Gastroesophageal sphincter (tissue), 3 donors: Measurements from ENCODE around the gene SLC25A1.

Experiments used
- EP300 ChIP-seq: sonication (generic); formaldehyde crosslinking; IDR thresholded peaks from one replicate; pipeline ENCODE4 v1.6.1; 2017; ENCODE audit warnings: antibody characterized with exemption, mild to moderate bottlenecking
- POLR2A ChIP-seq, 2 donors: fragments of 450-650 bp; IDR thresholded peaks; one replicate each; pipeline ENCODE4 v1.6.1; 2017; ENCODE audit warnings: antibody characterized with exemption in 2 of 2, mild to moderate bottlenecking in 2 of 2, moderate library complexity in 1 of 2
- POLR2AphosphoS5 ChIP-seq: sonication (generic); formaldehyde crosslinking; IDR thresholded peaks from one replicate; pipeline ENCODE4 v1.6.1; 2017; ENCODE audit warnings: antibody characterized with exemption
- TF ChIP-seq, protein P1 (sequence below), 4 experiments: fragments of 200-600 bp in 2 of 4; fragments of 450-650 bp in 2 of 4; sonication (generic) in 1 of 4; IDR thresholded peaks; one replicate each; pipeline ENCODE4 v1.5.1; 2017 to 2019; ENCODE audit warnings: antibody characterized with exemption in 4 of 4, mild to moderate bottlenecking in 2 of 4, moderate library complexity in 2 of 4

DNA sequence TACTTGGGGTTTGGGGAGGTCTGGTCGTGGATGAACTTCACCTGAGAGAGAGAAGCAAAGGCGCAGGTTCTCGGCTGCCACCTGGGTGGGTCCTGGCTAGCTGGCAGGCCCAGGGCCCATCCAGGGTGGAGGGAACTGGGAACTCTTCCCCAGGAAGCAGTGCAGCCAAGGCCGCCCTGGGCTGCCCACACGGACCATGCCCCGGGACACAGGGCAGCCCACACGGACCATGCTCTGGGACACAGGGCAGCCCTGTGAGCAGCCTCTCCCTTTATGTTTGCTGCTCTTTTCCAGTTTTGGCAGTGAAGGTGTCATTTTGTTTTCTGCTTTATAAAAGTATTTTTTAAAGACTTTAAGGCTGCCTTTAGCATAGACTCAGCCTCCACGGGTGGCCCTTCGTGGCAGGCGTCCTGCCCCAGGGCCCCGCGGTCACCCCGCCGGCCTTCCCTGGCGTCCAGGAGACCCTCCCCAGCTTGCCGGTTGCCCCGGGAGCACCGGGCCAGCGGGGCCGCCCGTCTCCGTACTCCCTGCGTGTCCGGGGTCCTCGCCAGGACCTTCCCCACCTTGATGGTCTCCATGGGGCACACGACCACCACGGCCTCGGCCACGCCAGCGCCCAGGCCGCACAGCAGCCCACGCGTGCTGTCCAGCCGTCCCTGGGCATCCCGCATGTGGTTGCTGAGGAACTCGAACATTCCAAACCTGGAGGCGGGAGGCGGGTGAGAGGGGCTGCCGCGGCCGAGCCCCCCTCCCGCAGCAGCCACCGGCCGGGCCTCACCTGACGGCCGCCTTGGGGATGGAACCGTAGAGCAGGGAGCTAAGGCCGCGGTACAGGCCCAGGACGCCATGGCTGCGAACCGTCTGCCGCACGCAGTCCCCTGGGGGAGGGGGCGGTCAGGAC lies 1.1 kb downstream of the SLC25A1 start:
- TF ChIP-seq POLR2A (IDR thresholded peaks at IDR 0.05) (no peak), POLR2AphosphoS5 (no peak), EP300 (no peak)
- TF ChIP-seq, protein P1, sequence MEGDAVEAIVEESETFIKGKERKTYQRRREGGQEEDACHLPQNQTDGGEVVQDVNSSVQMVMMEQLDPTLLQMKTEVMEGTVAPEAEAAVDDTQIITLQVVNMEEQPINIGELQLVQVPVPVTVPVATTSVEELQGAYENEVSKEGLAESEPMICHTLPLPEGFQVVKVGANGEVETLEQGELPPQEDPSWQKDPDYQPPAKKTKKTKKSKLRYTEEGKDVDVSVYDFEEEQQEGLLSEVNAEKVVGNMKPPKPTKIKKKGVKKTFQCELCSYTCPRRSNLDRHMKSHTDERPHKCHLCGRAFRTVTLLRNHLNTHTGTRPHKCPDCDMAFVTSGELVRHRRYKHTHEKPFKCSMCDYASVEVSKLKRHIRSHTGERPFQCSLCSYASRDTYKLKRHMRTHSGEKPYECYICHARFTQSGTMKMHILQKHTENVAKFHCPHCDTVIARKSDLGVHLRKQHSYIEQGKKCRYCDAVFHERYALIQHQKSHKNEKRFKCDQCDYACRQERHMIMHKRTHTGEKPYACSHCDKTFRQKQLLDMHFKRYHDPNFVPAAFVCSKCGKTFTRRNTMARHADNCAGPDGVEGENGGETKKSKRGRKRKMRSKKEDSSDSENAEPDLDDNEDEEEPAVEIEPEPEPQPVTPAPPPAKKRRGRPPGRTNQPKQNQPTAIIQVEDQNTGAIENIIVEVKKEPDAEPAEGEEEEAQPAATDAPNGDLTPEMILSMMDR (IDR thresholded peaks at IDR 0.05), result no peak
